ENCODE measurements around the gene DEFB129.
"Not testable (repeated sequence)": the region's sequence is repeated elsewhere in the genome, so short reads cannot be mapped to it uniquely, and the experiment has no call there.

The DEFB129 gene

GRCh38 chr20:253447-253846 is 26.4 kb downstream of the DEFB129 start:
- not testable (repeated sequence) for DNase-seq (ENCODE audit: low spot score)

DNA sequence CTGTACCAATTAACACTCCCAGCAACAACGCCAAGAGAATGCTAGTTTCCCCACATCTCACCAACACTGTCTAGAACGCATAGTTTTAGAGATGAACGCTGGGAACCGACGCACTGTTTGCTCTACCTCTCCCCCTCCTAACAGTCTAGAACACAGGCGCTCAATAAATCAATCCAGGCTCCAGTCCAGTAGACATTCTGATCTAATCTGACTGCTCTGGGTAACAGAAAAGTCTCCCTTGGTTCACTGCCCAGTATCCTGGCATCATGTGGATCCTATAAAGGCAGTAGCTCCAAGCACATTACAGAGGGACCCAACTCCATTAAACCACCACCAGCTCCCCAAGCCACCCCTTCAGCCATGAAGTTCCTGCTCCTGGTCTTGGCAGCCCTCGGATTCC is 30.4 kb downstream of the DEFB129 start, which contains the start of gene DEFB132:
TSS of gene DEFB132 (plus strand) at position 306 of the 400 bp plus-strand sequence. CDS start at position 361, 55 bp downstream.
- no peak for DNase-seq (ENCODE audit: low spot score)

DNA sequence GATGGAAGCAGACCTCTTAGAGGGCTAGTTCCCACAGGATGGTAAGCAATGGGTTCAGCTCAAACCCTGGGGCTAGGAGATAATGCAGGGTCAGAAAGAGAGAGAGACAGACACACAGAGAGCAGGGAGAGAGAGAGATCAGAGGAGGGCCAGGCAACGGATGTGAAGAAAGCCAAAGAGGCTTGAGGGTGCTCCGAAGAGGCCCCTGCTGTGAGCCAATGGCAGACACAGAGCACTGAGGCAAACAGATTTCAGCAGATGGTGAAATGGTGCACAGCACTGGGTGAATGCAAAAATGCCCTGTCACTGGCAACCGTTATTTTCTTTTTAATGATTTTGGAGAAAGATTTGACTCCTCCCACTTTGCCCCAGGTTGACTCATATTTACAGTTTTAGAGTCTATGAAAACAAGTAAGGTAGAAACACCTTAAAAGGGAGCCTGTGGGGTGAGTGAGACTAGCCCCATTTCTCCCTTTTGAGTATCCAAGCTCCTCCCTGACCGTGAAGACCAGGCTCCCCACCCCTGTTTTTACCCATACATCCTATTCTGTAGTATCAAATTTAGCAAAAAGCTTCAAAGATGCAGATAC is 31.3 kb downstream of the DEFB129 start:
- DNase-seq (ENCODE audit: low spot score), result no peak

GRCh38 chr20:258963-259362 is 31.9 kb downstream of the DEFB129 start:
- peak; percentile 17 for DNase-seq (ENCODE audit: low spot score)

DNA sequence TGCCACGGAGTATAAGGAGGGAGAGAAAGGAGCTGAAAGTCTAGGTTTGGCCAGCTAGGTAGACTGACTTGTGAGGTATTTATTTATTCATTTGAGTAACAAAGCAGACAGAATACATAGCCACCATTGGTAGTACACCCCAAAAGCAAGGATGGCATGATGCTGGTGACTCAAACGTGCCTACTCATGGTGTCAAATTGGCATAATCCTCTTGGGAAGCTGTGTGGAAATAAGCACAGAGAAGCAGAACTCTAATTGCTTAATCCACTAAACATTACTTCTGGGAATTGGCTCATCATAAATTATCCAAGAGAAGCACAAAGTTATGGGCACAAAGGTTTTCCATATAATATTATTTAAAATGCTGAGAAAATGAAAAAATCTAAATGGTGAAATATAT is 32.9 kb downstream of the DEFB129 start:
- DNase-seq (ENCODE audit: low spot score), result no peak

DNA sequence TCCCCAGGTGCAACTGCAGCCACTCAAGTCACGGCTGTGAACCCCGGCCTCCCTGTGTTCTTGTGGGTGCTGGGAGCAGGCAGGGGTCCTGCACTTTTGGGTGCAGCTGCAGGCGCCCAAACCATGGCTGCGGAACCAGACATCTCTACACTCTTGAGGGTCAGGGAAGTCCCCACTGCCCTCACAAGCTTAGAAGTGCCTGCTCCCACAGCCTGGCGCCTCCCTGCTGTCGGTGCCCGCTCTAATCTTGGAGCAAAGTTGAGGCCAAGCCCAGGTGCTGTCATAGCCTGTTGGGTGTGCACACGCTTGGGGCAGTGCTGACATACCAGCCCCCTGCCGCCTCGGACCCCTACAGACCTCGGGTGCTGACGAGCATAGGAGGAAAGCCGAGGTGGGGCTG is 36.6 kb downstream of the DEFB129 start:
- no peak for DNase-seq (ENCODE audit: low spot score)

DNA sequence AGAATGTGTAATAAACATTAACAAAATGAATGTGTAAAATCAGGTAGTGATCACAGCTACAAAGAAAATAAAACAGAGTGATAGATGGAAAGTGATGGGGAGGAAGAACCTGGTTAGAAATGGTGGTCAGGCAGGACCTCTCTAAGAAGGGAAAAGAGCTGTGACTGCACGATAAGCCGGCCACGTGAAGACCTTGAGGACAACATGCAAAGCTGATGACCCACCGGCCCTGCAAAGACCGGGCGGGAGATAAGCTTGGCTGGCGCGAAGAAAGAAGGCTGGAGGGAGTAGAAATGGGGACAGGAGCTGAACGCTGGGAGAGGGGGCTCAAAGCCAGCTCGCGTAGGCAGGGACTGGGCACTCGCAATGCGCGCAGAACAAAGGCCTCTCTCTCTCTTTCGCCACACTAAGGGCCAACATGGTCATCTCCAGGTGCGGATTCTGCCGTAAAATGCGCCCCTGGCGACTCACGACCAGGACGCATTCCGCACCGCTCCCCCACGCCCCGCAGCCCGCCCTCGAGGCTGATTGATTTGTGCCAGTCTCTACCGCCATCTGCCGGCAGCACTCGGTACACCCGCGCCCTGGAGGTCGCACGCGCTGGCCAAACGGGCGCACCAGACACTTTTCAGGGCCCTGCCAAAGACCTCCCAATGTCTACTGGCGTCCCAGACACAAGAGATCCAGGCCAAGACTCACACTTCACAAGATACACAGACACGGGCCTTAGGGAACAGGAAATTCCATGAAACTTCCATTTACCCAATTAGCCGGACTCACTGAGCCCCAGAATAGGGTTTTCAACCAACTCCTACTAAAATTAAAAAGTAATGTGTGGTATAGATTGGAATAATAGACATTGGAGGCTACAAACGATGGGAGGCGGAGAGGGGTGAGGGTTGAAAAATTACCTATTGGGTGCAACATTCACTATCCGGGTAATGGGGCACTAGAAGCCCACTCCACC is 39.8 kb downstream of the DEFB129 start:
- peak; percentile 88 for DNase-seq (ENCODE audit: low spot score)

DNA sequence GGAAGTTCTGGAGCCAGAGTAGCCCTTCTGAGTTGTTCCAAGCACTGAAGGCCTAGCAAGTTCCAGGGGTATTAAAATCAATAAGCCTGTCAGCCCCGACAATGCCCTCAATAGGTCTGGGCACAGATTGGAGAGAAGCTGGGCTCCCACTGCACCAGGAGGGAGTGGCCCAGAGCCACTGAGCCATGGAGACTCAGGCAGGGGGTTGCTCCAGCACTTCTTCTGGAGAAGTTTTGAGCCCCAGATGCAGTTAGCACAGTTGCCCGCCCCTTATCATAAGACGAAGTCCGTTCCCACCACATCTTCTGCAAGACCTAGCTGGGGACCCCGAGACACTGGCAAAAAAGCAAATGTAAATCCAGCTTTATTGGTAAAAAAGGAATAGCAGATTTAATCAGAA is 43.5 kb downstream of the DEFB129 start:
- no peak for DNase-seq (ENCODE audit: low spot score)

- no peak for DNase-seq (ENCODE audit: low spot score)
Observed at GRCh38 chr20:271069-271468, 44.0 kb downstream of the DEFB129 start.

DNA sequence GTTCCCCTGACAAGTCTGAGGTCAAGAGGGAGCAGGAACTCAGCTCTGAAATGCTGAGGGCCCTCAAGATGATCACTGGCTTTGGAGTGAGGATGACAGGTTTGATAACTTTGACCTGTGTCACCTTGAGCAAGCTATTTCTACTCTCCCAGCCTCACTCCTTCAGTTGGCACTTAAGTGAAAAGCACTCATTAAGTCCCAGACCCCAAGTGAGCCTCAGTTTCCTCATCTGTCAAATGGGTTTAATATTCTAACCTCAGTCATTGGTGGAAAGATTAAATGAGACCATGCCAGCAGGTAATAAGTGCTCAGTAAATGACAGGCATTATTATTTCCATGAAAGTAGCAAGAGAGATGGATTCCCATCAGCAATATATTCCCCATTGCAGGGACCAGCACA is 44.5 kb downstream of the DEFB129 start:
- no peak for DNase-seq (ENCODE audit: low spot score)

DNA sequence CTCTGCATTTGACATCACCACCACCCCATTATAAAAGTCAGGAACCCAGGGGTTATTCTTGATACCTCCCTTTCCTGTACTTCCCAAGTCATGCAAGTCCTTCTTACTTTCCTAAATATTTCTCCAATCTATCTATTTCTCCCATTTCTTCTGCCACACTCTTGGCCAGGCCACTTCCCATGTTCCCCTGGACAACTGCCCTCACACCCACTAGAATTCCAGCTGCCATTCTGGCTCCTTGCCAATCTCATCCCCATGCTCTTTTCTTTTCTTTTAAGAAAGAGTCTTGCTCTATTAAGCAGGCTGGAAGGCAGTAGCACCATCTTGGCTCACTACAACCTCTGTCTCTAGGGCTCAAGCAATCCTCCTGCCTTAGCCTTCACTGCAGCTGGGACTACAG is 45.7 kb downstream of the DEFB129 start:
- no peak for DNase-seq (ENCODE audit: low spot score)

- DNase-seq (ENCODE audit: low spot score), result no peak
Observed at GRCh38 chr20:273884-274283, 46.8 kb downstream of the DEFB129 start.

- DNase-seq (ENCODE audit: low spot score), result no peak
Observed at GRCh38 chr20:275791-276190, 48.7 kb downstream of the DEFB129 start.

DNA sequence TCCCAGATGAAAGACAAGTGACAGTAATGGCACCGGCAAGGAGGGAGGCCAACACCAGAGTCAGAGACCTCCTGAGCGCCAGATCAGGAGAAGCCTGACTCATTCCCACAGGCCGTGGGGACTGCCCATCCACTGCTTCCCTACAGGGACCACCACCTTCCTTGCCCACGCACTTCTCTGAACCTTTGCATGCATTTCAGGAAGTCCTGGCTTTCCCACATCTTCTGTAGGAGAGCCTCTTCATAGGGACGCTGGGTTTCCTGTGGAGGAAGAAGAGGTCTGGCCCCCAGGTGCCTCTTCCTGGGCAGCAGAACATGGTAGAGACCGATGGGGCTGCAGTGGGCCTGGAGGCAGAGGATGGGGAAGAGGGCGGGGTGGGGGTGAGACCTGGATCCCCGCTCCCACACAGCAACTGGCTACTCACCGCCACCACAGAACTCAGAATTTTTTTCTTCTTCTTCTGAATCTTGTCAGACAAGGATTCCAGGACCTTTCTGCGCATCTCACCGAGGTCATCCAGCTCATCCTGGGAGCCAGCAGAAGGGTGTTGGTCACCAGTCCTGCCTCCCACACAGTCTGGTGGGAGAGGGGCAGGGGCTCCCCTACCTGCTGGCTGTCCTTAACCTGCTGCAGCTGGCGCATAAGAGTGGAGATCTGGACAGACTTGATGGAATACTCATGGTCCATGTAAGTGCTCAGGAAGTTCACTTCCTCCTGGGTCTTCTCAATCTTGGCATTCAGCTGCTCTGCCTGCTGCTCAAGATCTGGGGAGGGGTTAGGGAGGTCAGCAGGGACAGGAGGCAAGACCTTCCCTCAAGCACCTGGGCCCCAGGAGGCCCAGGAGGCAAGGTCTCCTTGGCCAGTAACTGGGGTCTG is 49.8 kb downstream of the DEFB129 start:
- no peak for DNase-seq (ENCODE audit: low spot score)

DNA sequence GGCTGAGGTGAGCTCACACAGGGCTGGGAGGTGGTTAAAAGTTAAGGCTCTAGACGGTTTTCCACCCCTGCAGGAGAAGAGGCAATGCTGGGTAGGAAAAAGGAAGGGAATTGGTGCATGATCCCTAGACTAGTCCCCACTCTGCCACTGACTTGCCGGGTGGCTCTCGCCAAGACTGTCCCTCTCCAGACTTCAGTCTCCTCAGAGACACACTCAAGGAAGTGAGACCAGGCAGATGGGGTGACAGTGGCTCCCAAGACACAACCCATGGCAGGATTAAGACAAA is 50.4 kb downstream of the DEFB129 start:
- no peak for DNase-seq (ENCODE audit: low spot score)

GRCh38 chr20:278181-278580 is 51.1 kb downstream of the DEFB129 start:
- DNase-seq (ENCODE audit: low spot score), result no peak

- no peak for DNase-seq (ENCODE audit: low spot score)
Observed at GRCh38 chr20:278607-279571, 51.8 kb downstream of the DEFB129 start.
